HS-27A (cell line): ENCODE data around the gene KRT8.

Experiments used
- DNase-seq: peaks from one replicate; pipeline ENCODE4 v3.0.0-alpha.2; 2012; ENCODE audit warnings: low read depth, missing footprints

The KRT8 gene

DNA sequence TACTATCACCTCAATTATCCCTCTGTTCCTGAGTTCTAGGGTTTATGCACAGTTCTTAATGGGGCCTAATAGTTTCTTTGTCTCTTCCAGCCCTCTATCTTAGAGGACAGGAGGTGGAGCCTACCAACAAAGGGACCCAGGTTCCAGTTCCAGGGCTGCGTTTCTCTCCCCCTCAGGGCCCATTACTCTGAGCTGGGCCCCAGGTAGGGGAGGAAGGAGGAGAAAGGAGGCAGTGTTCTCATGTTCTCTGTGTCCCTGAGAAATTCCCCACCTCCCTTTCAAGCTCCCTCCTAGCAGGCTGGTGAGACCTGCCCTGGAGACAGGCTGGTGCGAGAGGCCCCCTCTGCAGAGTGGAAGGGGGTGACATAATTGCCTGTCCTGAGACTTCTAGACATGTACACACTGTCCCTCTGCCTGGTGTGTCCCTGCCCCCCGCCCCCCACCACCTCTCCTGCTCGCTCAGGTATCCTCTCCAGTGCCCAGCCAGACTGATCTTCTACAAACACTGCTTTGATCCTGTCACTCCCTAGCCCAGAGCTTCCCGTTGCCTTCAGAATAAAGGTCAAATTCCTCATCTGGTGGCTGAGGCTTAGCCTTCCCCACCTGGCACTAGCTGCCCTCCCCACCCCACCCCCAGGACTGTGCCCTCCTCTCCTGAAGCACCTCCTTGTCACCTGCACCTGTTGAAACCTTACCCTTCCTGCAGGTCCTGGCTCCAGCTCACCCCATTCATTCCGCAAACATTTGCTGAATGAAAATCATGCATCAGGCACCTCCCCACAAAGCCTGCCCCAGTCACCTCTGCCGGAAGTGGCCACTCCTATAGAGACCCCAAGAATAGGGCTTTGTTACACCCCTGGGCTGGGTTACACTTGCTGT is 21.1 kb upstream of the KRT8 start:
- DNase-seq, result no peak

DNA sequence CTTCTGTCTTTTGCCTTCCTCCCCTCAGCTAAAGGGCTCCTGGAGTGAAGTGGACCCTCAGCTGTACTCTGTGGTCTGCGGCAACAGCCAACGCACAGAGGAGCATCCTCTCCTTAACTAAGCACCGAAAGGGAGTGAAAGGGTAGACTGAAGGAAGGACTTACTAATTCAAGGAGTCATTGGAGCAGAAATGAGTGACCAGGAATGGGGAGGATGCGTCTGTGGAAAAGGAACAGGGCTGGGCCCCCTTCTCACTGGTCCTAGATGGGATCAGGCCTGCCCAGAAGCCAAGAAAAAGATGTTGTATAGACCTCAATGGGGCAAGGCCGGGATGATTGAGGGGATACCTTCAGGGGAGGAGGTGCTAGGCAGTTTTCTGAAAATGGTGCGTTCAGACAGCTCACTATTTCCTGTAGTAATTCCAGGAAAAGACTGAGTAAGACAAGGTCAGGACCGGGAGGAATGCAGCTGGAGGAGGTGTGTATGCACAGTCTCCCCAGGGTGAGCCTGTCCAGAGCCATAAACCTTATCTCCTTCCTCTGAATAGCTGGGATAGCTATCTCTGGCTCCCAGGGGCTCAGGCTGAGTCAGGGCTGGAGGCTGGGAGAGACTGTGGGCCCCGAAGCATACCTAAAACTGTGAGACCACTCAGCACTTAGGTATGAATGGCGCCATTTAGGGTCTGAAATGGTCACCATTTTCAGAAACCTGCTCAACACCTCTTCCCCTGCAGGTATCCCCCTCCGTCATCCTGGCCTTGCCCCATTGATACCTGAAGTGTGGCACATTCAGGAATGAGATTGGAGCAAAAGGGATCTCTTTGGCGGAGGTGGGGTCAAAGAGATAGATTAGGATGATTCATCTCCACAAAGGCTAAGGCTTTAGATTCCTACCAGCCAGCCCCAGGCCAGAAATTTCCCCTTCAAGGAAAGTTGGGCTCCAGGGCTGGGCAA is 20.2 kb upstream of the KRT8 start:
- DNase-seq, result peak; percentile 95

- DNase-seq, result no peak
These were observed 16.8 kb upstream of the KRT8 start for GRCh38 chr12:52921488-52922165.

DNA sequence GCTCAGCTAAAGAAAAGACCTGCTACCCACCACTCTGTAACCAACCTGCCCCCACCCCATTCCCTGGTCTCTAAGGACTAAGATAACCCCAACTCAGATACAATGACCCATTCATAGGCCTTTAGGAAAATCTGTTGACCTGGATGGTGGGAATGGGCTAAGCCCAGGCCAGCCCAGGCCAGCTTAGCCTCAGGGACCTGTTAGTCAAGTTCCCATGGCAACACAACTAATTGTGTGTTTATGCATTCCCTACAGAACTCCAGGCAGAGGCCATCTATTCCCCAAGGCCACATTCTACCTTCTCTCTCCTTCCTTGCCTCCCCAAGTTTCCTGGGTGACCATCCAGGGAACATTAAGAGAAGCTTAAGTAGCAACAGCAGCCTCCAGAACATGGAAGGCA is 16.1 kb upstream of the KRT8 start:
- DNase-seq, result no peak

- DNase-seq, result no peak
These were observed 13.9 kb upstream of the KRT8 start for GRCh38 chr12:52918784-52919183.

- no peak for DNase-seq
These were observed 13.5 kb upstream of the KRT8 start for GRCh38 chr12:52918351-52918750.

DNA sequence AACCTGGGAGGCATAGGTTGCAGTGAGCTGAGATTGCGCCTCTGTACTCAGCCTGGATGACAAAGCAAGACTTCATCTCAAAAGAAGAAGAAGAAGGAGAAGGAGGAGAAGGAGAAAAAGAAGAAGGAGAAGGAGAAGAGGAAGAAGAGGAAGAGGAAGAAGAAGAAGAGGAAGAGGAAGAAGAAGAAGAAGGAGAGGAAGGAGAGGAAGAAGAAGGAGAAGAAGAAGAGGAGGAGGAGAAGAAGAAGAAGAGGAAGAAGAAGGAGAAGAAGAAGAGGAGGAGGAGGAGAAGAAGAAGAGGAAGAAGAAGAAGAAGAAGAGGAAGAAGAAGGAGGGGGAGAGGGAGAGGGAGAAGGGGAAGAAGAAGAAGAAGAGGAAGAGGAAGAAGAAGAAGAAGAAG is 12.9 kb upstream of the KRT8 start:
- no peak for DNase-seq

DNA sequence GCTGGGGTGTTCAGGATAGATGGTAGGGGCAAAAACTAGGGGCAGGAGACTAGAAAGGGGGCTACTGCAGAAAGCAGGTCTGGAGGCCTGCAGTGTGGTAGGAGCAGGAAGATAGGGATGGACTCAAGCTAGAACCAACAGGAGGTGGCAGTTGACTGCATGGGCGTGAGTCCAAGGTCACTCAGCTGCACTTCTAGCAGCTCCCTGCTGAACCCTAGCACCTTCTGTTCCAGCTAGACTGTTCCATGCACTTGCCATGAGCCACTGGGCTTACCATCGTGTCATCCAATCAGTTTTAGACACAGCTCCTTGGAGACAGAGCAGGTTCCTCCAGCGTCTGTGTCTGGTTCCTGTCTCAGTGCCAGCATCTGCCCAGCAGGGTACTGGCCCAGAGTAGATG is 11.3 kb upstream of the KRT8 start:
- DNase-seq, result no peak

DNA sequence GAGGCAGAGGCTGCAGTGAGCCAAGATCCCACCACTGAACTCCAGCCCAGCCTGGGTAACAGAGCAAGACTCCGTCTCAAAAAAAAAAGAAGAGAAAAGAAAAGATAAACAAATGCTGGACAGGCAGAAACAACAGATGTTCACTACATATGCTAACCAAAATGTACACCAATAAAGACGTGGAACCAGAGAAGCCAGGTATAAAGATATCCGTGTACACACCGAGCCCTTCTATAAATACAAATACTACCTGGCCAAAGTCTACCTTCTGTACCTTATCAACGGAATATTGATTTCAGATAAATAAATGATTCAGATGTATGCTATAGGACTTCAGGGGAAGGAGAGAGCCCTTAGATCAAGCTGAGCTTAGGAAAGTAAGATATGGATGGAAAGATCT is 10.8 kb upstream of the KRT8 start:
- DNase-seq, result no peak

DNA sequence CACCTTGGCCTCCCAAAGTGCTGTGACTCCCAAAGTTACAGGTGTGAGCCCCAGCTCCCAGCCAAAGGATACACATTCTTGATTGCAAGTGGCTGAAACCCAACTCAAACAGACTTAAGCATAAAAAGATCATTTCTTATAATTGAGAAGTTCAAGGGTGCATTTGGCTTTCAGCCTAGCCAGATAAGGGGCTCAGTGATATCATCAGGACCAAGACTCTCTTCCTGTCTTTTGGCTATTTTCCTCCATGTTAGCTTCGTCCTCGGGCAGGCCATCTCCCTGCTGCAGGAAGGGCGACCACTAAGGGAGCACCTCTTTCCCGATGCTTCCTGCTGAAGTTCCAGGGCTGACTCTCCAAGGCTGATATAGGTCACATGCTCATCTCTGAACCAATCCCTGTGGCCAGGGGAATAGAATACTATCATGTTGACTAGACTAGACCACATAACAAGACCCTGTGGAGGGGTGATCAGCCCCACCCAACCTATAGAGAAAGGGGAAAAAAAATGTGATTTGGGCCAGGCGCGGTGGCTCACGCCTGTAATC is 9.8 kb upstream of the KRT8 start:
- no peak for DNase-seq

GRCh38 chr12:52913431-52913821 is 8.6 kb upstream of the KRT8 start:
- no peak for DNase-seq

- no peak for DNase-seq
These were observed 8.0 kb upstream of the KRT8 start for GRCh38 chr12:52912711-52913430.

GRCh38 chr12:52910248-52910883 is 5.5 kb upstream of the KRT8 start:
- DNase-seq, result no peak

DNA sequence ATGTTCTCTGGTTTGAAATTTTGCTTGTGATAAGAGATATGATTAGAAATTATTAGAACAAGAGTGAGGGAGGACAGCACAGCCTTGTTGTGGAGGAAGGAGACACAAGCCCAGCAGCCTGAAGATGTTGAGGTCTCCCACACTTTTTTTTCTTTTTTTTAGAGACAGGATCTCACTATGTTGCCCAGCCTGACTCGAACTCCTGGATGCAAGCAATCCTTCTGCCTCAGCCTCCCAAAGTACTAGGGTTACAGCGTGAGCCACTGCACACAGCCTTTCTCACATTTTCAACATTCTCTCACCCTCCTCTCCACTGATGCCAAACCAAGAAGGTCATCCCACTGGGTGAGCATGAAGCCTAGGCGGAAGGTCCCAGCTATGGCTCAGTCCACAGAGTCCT is 4.9 kb upstream of the KRT8 start:
- no peak for DNase-seq

DNA sequence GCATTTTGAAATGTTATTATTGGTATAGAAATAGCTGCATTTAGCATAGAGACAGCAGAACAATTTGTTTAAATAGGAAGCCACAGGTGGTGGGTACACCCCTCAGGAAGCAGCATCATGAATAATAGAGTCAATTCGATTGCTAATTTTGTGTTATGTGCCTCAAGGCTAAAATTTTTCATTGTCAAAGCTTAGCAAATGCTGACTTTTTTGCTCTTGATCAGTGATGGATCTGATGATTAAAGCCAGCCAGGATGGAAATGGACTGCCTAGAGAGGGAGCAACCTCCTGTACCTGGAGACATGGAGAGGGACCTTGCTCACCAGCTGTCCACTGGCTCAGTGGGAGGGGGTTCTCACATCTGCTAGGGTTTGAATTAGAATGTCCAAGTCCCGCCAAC is 4.5 kb upstream of the KRT8 start:
- no peak for DNase-seq

GRCh38 chr12:52907092-52907810 is 2.4 kb upstream of the KRT8 start:
- DNase-seq, result no peak

DNA sequence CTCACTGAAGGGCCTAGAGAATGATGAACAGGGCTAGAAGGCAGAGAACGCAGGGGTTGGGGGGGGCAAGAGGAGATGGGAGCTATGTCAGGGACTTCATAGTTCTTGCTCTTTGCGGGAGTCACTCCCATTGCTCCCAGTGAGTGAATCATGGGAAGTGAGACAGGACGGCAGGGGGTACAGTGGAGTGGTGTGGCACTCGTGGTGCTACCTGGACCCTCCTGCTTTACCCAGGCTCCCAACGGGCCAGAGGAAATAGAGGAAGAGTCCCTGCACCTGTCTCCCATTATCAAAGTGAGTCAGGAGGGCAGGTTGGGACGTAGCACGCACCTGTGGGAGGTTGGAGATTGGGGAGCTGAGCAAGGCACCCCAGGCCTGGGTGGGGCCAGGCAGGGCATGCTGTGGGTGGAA is 1.3 kb upstream of the KRT8 start:
- DNase-seq, result no peak

GRCh38 chr12:52903855-52904508 is 894 bp downstream of the KRT8 start:
- DNase-seq, result no peak

DNA sequence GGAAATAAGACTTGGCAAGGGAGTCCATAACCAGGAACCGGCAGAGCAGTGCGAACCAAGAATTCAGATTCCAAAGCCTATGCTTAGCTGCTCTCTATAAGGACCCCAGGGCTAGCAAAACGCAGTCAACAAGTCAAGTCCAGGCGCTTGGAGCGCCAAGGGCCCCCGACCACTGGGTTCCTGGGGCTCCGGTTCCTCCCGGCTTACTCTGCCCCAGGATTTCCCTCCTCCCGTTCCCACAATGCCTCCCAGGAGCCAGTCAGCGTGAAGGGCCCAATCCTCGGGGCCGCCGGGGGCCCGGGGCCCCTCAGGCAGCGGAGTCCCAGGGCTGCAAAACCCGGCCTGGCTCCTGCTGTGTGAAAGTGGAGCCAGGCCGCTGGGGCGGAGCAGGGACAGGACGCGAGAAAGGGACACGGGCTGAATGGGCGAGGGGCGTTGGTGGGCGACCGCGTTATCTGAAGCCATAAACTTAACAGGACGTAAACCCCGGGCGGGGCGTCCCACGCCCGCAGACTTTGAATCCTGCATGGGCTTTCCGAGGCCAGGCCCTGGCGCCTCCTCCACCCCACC is 1.5 kb downstream of the KRT8 start:
- DNase-seq, result no peak
